Activated CD8-positive, alpha-beta T cell treated with anti-CD3 and anti-CD28 coated beads for 36 hours (primary cell): ENCODE measurements around the gene STK24. TPM values are rescaled to one million over a fixed set of nuclear protein-coding genes. Genes with fewer than 3 reads are reported as not detected.
A peak's percentile ranks its signal among the peaks of the same experiment; 100 is the strongest.

Experiments used
- ATAC-seq: fragments of 200-7000 bp; cut with Tn5 transposase; one replicate; pipeline ENCODE4 v1.10.0; 2021; ENCODE audit warnings: mild to moderate bottlenecking, moderate library complexity
- CTCF ChIA-PET: fragments of 350-600 bp; sonication (Branson Sonifier 250); formaldehyde crosslinking; loops from one replicate; lab custom pipeline; 2021; ENCODE audit warnings: antibody characterized with exemption; lab: Charles Lee
- POLR2A ChIA-PET: fragments of 350-600 bp; sonication (Branson Sonifier 250); formaldehyde crosslinking; loops from one replicate; lab custom pipeline; 2021; ENCODE audit warnings: antibody characterized with exemption; lab: Charles Lee
- DNase-seq: peaks from one replicate; pipeline ENCODE4 v3.0.0-alpha.2; 2020
- H3K27ac Mint-ChIP-seq: one replicate; pipeline ENCODE4 v1.8.0; 2021; ENCODE audit warnings: mild to moderate bottlenecking, mixed read lengths
- H3K27me3 Mint-ChIP-seq: one replicate; pipeline ENCODE4 v1.8.0; 2021; ENCODE audit warnings: mixed read lengths
- H3K36me3 Mint-ChIP-seq: one replicate; pipeline ENCODE4 v1.8.0; 2021; ENCODE audit warnings: low read depth, mixed read lengths
- H3K4me1 Mint-ChIP-seq: one replicate; pipeline ENCODE4 v1.8.0; 2021; ENCODE audit warnings: low read depth, mixed read lengths
- H3K4me3 Mint-ChIP-seq: one replicate; pipeline ENCODE4 v1.8.0; 2021; ENCODE audit warnings: mild to moderate bottlenecking, moderate library complexity, mixed read lengths
- H3K9me3 Mint-ChIP-seq: one replicate; pipeline ENCODE4 v1.8.0; 2021; ENCODE audit warnings: mixed read lengths
- CTCF ChIP-seq: fragments of 200-600 bp; IDR thresholded peaks from one replicate; pipeline ENCODE4 v1.8.0; 2022; ENCODE audit warnings: antibody characterized with exemption, mild to moderate bottlenecking
- intact Hi-C: fragments of 100-400 bp; cut with micrococcal nuclease; formaldehyde crosslinking; loops from one replicate; pipeline ENCODE4 v1.10.0; 2022
- total RNA-seq, 2 experiments: library from RNA; stranded (reverse); gene quantifications; one replicate each; pipeline ENCODE4 v1.2.3, GENCODE V29; 2021

The STK24 gene
- total RNA-seq, 2 experiments from 2014 or later, result 118 TPM

- no peak overlapping the region for H3K4me3 Mint-ChIP-seq
- CTCF ChIA-PET, result interaction anchor here (1.0 to 1.7 kb wide), 3 partner anchors 8 to 32 kb away, joined by 3 to 5 read pairs (median 5); no protein-coding TSS in a partner anchor
- no peaks in the 10 kb centered on the region for H3K9me3 Mint-ChIP-seq
- H3K36me3 Mint-ChIP-seq, result peaks cover 24% of the 10 kb centered on the region
- no peak for ATAC-seq
- DNase-seq, result no peak
- intact Hi-C loops, result no loop called here
- no peaks in the 10 kb centered on the region for H3K27me3 Mint-ChIP-seq
- POLR2A ChIA-PET, result interaction anchor here (0.8 to 2.0 kb wide), 2 partner anchors 31 to 91 kb away, joined by 3 to 6 read pairs; no protein-coding TSS in a partner anchor
- H3K27ac Mint-ChIP-seq, result no peak overlapping the region
- no peak for TF ChIP-seq CTCF
- peaks cover 91% of the 10 kb centered on the region for H3K4me1 Mint-ChIP-seq
These were observed 40.2 kb downstream of the STK24 start for GRCh38 chr13:98536729-98537128.

GRCh38 chr13:98535501-98536354 lies 41.2 kb downstream of the STK24 start:
- CTCF ChIA-PET, result interaction anchor here (1.4 to 1.7 kb wide), 2 partner anchors 10 to 12 kb away, joined by 4 to 5 read pairs; no protein-coding TSS in a partner anchor

DNA sequence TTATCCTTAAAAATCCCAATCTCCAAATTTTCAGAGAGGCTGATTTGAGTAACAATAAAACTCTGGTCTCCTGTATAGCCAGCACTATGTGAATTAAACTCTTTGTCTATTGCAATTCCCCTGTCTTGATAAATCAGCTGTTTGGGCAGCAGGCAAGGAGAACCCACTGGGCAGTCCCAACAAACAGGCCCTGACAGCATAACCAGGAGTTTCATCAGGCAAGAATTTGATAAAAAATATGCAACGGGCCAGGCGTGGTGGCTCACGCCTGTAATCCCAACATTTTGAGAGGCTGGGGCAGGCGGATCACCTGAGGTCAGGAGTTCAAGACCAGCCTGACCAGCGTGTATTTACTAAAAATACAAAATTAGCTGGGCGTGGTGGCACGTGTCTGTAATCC lies 42.1 kb downstream of the STK24 start:
- peaks cover 28% of the 10 kb centered on the region for H3K36me3 Mint-ChIP-seq
- no peak overlapping the region for H3K4me3 Mint-ChIP-seq
- no peak for TF ChIP-seq CTCF
- intact Hi-C loops, result no loop called here
- peaks cover 91% of the 10 kb centered on the region for H3K4me1 Mint-ChIP-seq
- peak overlapping the region; percentile 16 for H3K27ac Mint-ChIP-seq
- POLR2A ChIA-PET, result interaction anchor here (1.2 kb wide), 1 partner anchor 43 kb away, joined by 4 read pairs; no protein-coding TSS in a partner anchor
- no peaks in the 10 kb centered on the region for H3K9me3 Mint-ChIP-seq
- H3K27me3 Mint-ChIP-seq, result no peaks in the 10 kb centered on the region
- ATAC-seq, result no peak
- DNase-seq, result no peak
- CTCF ChIA-PET, result interaction anchor here (1.7 kb wide), 1 partner anchor 11 kb away, joined by 4 read pairs; no protein-coding TSS in a partner anchor

More at GRCh38 chr13:98535501-98536354, 41.2 kb downstream of the STK24 start:
- TF ChIP-seq CTCF, result no peak
- ATAC-seq, result no peak
- Mint-ChIP-seq H3K36me3 (peaks cover 30% of the 10 kb centered on the region), H3K27ac (no peak overlapping the region), H3K4me3 (no peak overlapping the region), H3K4me1 (peaks cover 91% of the 10 kb centered on the region), H3K9me3 (no peaks in the 10 kb centered on the region), H3K27me3 (no peaks in the 10 kb centered on the region)
- intact Hi-C loops, result no loop called here
- POLR2A ChIA-PET, result interaction anchor here (0.6 to 2.0 kb wide), 4 partner anchors 16 to 42 kb away, joined by 3 to 6 read pairs (median 4); no protein-coding TSS in a partner anchor
- DNase-seq, result no peak

- POLR2A ChIA-PET, result interaction anchor here (0.5 to 1.6 kb wide), 3 partner anchors 8 to 71 kb away, joined by 3 to 4 read pairs (median 3); no protein-coding TSS in a partner anchor
- peak overlapping the region; percentile 43 for H3K27ac Mint-ChIP-seq
- TF ChIP-seq CTCF, result no peak
- no peaks in the 10 kb centered on the region for H3K27me3 Mint-ChIP-seq
- peak; percentile 60 for ATAC-seq
- H3K4me3 Mint-ChIP-seq, result no peak overlapping the region
- intact Hi-C loops, result no loop called here
- DNase-seq, result peak; percentile 52
- peaks cover 91% of the 10 kb centered on the region for H3K4me1 Mint-ChIP-seq
- peaks cover 19% of the 10 kb centered on the region for H3K36me3 Mint-ChIP-seq
- CTCF ChIA-PET, result no interaction called here
- H3K9me3 Mint-ChIP-seq, result no peaks in the 10 kb centered on the region
These were observed 43.0 kb downstream of the STK24 start for GRCh38 chr13:98533912-98534311.
